HG02642 (cell line): Measurements from ENCODE around the gene SGCA.

Experiments used
- ATAC-seq: cut with Tn5 transposase; IDR thresholded peaks from one replicate; pipeline ENCODE4 v1.9.1; 2021; ENCODE audit warnings: mild to moderate bottlenecking; ENCODE audit not compliant: unreplicated experiment, poor library complexity

SGCA gene

DNA sequence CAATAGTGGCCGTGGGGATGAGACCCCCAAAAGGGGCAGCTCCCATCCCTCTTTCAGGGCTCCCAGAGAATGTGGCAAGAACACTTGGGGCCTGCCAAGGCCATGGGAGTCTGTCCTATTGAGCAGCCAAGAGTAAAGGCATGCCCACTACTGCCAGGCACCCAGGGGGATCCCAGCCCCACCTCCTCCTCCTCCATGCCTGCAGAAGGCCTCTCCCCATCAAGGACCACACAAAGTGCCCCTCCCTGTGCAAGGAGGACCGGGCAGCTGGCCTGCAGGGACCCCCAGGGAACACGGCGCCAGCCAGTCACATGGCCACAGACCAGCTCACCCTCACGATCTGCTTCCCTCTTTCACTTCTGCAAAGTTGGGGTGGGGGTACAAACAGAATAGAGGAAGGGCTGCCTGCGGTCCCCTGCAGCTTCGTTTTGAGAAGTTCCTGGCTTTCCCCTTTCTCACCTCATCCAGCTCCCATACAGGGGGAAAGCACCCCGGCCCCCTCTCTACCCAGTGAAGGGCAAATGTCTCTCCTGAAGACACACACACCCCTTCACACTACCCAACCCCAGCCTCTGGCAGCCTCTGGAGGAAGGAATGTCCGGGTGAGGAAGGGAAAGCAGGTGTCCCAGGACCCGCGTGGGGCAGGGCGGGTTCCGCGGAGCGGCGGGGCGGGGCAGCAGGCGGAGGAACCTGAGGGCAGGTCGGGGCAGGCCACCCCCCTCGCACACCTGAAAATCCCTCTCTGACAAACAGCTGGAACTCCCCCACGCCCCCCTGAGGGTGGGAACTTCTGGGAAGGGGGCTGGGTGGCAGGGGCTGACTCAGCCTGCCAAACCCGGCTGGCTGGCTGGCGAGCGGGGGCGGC is 17.3 kb upstream of the SGCA start:
- ATAC-seq, result peak; percentile 33

DNA sequence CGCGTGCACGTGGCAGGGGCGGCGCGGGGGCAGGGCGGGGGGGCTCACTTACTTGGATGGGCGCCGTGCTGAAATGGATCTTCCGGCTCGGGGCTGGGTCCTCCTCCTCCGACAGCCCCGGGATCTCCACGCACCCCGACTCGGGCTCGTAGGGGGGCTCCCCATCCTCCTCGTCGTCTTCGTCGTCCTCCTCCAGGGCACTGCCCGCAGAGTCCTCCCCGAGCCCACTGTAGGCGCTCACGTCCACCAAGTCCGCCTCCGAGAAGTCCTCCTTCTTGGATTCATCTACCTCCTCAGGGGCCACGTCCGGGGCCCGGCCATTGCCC is 16.8 kb upstream of the SGCA start:
- ATAC-seq, result no peak

DNA sequence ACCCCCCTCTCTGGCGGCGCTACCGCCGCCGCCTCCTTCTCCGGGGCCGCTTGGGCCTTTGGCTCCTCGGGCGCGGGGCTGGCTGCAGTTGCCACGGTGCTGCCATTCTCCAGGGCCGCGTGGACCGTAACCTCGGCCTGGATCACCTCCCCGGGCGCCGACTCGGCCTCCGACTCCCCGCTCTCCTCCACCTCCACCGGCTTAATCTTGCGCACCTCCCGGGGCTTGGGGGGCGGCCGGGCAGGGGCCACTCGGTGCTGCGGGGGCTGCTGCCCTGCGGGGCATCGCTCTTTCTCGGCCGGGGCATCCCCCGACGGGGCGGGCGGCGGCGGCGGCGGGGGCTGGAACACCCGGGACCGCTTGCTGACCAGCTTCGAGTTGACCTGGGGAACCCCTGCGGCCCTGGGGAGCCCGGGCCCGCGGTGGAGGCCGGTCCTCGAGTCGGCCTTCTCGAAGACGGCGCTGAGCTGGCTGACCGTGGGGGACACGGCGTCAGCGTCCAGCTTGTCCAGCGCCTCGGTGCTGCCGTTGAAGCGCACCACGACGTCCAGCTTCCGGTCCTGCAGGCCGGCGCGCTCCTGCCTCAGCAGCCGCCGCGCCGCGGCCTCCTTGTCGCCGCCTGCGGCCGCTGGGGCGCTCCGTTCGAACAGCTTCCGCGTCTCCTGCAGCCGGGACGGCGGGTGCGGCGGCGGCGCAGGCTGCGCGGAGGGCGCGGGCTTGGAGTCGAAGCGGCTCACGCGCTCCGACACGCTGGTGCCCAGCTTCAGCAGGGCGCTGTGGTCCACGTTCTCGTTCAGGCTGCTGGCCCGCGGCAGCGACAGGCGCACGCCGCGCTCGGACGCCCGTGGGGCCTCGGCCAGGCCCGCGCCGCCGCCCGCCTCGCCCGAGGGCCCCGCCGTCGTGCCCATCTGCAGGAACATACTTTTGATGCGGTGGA is 16.1 kb upstream of the SGCA start:
- ATAC-seq, result no peak

DNA sequence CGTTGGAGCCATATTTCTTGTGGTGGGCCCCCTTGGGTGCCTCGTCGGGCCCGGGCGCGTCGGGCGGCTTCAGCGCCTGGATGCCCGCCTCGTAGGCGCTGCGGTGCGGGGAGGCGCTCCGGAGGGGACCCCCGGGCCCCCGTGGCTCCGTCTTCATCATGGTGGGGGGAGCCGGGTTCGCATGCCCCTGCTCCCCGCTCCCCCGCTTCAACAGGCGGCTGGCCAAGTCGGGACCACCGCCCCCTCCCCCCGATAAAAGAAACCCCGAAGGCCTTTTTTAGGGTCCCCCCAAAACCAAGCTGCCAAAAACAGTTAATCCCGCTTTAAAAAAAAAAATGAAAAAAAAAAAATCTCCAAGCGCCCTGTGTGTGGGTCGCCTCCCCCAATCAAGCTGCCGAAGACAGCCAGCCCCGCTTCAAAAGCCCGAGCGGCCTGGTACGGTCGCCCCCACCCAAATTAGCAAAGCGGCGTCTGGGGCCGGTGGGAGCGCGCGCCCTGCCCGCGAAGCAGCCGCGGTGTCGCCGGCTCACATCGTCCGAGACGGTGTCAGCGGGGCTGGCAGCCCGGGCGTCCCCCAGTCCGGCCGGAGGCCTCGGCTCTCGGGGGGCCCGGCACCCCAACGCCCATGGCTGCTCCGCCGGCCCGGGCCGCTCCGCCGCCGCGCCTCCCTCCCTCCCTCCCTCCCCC is 15.3 kb upstream of the SGCA start, which contains the start of gene PPP1R9B:
Gene PPP1R9B, minus strand, starts transcription at position 324 of the 687 bp plus-strand sequence. Its CDS starts 164 bp downstream, at position 160.
- ATAC-seq, result no peak

DNA sequence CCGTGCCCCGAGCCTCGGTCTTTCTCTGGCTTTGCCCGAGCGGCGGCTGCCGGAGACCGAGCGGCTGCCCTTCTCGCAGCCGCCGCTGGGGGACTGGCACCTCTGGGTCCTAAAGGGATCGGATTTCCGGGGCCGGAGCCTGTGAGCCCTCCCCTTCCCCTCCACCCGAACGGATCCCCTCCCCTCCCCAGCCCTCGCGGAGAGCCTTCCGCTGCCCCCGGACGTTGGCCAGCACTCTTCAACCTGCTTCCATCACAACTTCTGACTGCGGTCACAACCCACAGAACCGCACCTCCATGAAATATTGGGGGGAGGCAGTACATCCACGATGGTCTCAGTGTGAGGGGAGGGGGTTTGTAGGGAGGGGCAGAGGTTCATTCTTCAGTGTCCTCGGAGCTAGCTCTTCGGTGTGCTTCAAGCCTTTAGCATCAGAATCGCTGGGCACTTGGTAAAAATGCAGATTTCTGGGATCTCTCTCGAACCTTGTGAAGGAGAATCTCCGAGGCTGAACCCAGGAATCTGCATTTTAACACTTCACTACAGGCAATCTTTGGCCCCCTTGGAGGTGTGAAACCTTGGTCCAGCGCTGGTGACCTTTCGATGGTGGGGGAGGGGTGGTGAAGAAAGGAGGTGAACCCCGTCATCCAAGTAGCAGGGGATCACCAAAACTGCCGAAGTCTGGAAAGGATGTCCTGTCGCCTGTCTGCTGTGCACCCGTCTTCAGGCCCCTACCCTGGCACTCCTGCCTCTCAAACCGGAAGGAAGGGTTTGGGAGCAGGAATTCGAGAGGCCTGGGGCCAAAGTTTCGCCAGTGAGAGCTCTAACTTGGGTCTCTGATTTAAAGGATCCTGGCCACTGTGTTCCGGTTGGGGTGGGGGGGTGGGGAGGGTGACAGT is 14.5 kb upstream of the SGCA start:
- peak; percentile 39 for ATAC-seq

DNA sequence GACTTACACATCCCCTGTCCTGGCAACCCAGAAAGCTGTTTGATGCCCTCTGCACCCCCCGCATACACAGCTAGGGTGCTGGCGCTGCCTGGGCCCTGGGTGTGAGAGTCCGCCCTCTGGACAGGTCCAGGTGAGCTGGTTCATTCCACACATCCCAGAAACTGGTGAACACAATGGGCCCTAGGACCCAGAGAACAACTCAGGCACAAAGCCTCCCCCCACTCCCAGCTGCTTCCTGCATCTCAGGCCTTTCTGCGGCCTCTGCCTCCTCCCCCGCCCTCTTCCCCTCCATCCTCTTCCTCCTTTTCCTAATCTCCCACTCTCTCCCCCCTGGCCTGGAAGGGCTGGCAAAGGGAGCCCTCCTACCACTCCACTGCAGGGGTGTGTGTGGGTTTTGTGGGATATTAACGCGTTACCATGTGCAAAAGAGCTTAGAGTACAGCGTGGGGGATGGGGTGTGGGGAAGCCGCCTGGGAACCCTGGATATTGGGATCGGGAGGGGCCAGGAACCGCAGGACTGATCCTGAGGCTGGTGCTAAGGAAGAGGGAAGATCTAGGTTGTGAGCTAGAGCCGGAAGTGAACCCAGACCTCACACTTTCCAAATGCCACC is 13.8 kb upstream of the SGCA start:
- ATAC-seq, result peak; percentile 26

DNA sequence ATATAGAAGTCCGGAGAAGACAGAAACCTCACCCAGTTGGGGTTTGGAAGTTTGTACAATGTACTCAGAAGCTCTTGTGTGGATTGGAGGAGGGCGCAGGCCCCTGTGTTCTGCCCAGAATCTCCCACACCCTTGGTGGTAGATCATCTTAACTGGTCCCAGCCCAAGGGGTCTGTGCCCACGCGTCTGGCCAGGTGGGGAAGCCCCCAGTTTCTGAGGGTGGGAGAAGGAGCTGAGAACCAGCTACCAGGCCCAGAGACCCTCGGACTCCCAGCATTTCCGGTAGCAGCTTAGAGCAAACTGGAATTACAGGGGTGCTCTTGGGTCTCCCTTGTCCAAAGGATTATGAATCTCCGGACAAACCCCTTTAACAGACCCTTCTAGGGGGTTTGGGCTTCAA is 13.1 kb upstream of the SGCA start:
- no peak for ATAC-seq

DNA sequence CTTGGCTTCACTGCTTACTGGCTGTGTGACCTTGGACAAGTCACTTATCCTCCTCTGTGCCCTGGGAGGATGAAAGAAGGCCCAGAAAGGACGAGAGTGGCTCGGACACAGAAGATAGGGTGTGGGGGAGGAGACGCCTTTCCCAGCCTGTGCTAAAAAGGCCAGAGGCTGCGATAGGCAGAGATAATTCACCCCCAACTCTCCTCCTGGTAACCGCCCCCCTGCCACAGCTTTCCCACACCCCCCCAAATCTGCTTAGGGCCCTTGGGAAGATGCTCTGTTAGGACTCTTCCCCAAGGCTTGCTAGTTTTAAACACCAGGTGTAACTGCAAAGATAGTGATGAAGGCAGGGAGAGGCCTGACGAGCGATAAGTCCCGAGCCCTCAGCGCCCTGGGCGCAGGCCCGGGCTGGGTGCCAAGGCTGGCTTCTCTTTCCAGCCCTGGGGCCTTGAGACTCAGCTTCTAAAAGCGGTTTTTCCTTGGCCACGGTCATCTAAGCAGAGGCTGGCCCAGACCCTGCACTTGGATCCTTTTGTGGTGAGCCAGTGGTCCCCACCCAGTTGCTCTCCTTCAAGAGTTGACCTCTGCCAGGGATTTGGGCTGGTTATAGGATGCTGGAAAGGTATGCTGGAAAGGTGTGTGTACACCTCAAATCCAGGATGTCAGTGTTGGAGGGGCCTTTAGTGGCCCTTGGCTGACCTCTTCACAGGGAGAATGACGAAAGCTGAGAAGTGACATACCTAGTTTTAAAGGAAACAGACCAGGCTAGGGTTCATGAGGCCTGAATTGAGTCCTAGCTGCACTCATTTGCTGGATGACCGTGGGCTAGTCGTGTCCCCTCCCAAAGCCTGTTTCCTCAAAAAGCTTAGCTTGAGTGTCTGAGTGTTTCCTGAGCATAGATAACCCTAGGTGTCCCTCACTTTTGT is 11.9 kb upstream of the SGCA start:
- ATAC-seq, result no peak

DNA sequence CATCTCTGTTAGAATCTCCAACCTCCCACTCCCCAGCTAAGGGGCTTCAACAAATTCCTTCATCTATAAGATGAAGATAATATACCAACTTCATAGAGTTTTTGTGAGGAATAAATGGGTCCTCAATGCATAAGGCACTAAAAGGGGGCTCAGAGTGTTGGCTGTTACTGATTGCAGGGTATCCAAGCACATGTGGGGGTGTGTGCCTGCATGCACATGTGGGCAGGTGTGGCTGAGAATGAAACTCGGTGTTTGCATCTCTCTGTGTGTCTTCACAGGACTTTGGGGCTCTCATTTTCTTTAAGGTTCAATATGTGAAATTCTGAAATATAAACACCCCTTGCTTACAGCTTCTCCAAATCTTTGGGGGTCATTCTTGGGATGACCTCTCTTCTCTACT is 11.2 kb upstream of the SGCA start:
- peak; percentile 33 for ATAC-seq

DNA sequence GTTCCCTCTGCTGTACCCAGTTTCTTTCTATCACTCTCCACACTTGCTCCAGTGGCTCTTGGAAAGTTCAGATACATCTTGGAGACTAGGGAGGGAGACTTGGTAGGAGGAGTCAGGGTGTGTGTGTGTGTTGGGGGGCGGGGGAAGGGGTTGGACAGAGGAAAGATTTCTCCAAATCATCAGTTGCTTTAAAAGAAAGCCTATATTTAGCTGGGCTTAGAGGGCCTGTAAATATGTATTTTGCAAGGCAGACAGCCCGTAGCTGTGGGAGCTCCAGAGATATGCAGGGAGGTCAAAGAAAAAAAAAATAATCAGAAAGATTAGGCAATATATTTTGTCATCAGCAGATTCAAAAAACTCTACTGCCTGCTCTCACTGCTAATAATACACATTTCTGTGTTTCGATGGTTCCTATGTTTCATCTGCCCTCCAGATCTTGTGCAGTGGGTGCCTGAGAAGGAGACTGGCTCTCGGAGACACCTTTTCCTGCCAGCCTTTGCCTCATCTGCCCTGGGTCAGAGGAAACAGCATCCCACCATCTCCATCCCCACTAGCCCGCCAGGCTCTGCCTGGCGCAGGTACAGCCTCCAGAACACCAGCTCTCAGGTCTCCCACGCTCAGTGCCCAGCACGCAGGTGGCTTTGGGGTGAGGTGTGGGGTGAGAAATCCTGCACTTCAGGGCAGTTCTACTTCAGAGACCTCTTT is 10.5 kb upstream of the SGCA start:
- ATAC-seq, result no peak

DNA sequence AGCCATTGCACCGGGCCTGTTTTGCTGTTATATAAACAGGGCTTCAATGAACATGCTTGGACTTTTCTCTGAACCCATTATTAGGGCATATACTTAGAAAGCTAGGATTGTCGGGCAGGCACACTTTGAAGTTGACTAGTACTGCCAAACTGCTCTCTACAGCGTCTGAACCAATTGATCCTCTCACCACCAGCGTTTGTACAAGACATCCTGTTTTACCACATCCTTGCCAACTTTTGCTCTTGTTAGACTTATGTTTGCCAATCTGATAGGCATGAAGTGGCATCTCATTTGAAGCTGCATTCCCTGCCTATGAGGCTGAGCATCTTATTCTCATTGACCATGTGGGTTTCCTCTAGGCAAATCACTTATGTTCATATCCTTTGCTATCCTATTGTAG is 7.9 kb upstream of the SGCA start:
- ATAC-seq, result no peak

DNA sequence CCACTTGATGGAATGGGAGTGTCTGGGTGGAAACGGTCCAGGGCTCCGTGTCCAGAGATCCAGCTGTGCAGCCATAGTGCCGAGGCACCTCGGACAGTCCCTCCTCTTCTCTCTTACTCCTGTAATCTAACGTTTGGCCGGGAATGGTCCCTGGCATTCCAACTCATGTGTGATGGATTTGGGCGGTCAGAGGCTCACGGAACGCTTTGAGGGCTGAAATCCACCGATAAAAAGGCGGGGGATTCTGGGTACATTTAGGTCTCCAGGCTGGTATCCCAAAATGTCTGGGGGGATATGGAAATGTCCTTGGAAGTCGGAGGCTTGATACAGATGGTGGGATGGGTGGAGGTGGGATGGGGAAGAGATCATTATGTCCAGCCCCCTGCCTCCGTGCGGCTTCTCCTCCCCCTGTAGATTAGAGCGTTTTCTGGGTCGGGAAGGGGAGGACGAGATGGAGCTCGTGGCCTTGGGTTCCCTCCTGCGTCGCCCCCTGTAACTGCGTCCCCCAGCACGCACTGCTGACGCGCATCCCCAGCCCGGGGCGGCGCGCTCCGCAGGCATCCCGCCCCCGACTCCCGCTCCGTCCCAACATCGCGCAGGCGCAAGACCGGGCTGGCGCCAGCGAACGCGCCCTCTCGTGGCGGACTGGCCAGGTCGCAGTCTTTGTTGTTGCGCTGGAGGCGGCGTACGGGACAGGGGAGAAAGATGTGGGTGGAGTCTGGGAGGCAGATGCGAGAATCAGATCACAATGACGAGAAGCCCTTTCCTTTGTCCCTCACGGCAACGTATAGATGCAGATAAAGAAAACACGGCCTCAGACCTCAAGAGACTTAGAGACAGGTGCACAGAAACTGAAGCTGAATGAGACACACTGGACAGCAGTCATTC is 4.5 kb upstream of the SGCA start:
- peak; percentile 88 for ATAC-seq

DNA sequence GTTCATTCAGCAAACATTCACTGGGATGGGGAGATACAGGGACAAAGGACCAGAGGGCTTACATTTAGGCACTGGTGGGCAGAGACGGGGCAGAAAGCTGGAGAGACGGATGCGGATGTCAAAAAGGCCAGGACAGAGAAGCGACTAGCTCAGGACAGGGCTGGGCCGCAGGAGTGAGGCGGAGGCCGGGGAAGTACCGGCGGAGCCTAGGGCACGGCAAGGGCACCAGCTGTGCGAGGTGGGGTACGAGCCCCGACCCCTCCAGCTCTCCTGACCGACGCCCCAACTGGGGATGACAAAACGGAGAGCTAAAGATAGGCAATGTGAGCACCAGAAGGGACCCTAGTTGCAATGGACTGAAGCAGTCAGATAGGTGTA is 3.9 kb upstream of the SGCA start:
- ATAC-seq, result no peak

DNA sequence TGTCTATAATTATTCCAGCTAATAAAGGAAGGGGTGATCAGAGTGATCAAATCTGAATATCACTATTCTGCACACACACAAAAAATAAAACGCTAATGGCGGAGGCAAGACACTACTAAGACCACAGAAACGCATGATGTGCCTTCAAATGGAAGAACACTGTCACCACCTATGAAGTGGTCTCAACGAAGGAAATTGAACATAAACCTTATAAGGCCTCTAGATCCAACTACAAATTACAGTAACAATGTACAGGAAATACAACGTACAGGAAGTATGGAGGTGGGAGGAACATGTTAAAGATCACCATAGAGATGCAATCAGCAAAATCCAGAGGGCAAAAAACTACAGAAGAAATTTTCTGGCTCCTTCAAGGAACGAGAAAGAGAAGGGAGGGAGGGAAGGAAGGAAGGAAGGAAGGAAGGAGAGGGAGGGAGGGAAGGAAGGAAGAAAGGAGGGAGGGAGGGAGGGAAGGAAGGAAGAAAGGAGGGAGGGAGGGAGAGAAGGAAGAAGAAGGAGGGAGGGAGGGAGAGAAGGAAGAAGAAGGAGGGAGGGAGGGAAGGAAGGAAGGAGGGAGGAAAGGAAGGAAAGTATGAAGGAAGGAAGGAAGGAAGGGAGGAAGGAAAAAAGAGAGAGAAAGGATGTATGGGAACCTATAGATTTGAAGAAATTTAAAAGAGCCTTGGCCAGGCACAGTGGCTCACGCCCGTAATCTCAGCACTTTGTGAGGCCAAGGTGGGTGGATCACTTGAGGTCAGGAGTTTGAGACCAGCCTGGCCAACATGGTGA is 3.1 kb upstream of the SGCA start:
- ATAC-seq, result no peak

DNA sequence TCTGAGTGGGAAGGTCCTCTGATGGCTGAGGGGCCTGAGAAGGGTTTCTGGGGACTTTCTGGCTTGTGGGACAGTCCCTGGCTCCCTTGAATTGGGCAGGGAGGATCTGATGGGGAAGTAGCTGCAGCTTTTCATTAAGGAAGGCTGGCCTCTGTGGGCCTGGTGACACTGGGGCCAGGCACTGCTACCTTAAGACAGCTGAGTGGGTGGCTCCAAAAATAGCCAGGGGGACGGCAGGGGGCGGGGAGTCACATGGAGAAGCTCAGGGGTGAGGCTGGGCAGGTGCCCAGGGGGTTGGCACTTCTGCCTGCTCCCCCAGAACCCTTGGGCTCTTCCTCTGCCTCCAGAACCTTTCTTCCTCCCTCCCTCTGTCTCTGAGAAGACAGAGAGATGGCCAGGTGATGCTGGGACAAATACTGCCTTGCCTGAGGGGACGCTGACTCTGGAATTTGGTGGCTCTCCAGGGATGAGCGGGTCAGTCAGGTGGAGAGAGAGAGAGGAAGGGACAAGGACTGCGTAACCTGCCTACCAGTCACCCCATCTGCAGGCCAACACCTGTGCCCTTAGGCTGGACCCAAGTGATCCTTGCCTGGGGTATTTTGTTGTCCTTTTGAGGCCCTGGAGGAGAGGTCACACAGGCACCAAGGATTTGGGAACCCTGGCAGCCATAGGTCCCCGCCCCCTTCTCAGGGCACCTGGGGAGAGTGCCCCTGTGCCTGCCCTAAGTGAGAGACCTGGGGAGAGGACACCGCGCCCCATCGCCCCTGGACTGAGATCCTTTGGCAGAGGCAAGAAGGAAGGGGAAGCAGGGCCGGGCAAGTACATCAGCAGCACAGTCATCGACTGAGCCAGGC is 1.7 kb upstream of the SGCA start:
- ATAC-seq, result no peak
